Stimulated activated CD4-positive, alpha-beta T cell treated with anti-CD3 and anti-CD28 coated beads, Interleukin-4, amount 100 ng/mL, for 1 hour (primary cell): ENCODE data around the gene ROR2.
"Not testable (repeated sequence)": the region's sequence is repeated elsewhere in the genome, so short reads cannot be mapped to it uniquely, and the experiment has no call there.

Source experiments
- DNase-seq: peaks from one replicate; pipeline ENCODE4 v3.0.0-alpha.2; 2020

ROR2 gene

DNA sequence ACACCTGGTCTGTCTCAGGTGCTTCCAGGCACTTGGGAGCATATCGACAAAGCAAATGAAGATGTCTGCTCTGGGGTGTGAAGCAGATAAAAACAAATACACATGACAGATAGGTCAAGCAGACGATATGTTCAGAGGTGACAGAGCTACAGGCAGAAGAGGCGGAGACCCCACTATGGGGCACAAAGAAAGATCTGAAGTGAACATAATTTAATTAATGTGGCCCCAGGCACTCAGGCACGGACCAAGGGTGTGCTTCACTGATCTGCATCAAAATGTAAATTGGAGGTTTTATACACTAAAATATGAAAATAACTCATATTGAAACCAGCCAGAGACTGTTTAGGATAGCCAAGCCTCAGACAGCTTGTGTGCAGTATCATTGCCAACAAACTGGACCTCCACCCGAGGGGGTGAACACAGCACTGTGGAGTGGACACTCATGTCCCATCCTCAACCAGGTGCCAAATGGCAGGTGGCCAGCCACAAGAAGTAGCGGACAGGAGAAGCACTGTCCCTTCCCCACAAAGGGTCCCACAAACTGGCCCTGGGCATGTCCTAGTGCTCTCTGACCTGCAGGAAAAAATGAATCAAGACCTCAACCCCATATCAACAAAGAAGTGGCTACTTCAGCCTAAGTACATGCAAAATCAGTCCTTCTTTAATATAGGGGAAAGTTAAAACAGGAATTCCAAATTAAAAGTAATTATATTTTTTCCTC lies 29.2 kb downstream of the ROR2 start:
- no peak for DNase-seq

DNA sequence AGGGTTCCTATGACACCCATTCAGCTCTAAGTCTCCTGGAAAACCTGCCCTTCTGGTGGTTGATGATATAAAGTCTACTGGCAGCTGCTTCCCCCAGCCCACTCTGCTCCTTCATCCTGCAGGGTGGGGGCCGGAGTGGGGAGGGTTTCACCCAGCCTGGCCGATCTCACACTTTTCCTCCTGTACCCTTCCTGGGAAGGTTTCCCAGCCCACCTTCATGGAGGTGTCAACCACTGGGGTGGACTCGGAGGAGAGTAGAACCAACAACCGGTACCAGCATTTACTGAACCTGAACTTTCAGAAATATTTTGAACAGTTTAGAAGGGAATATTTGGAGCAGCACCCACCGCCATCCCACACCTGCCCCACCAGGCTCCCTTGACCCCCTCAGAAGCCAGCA lies 30.4 kb downstream of the ROR2 start:
- DNase-seq: no peak

DNA sequence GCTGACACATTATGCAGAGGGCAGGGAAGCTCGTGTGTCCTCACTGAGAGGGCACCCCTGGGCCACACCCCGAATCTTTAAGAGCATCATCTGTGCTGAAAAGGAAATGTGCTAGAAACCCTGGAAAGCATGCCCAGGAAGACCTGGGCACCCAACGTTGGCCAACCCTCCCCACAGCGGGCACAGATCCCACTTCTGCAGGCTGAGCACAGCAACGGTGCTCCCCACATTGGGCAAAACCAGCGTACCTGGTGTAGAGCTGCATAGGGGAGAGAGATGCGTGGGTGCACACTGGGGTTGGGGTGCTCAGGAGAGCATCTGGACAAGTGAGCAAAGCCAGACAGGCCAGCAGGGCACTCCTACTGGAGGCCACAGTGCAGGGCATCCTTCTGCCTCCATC lies 32.6 kb downstream of the ROR2 start:
- no peak for DNase-seq

GRCh38 chr9:91915524-91916263 lies 34.3 kb downstream of the ROR2 start:
- DNase-seq: no peak

- no peak for DNase-seq
Measured at GRCh38 chr9:91914937-91915336, 35.1 kb downstream of the ROR2 start.

- DNase-seq: no peak
Measured at GRCh38 chr9:91914404-91914803, 35.6 kb downstream of the ROR2 start.

GRCh38 chr9:91913986-91914385 lies 36.0 kb downstream of the ROR2 start:
- no peak for DNase-seq

DNA sequence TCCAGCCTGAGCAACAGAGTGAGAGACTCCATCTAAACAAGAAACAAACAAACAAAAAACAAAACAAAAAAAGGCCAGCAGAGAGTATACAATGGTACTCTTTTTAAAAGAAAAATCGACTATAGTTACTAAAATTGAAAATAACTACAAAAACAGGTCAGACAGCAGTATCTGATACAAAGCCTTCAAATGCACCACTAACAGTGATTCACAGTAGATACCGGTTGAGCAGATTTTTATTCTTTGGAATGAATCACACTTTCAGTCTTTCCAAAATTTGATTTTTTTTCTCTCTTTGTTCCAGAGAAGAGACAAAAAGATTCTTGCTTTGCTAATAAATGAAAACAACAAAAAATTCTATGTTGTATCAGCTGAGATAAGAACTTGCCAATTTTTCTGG lies 36.9 kb downstream of the ROR2 start:
- no peak for DNase-seq

- DNase-seq: no peak
Measured at GRCh38 chr9:91911657-91912056, 38.4 kb downstream of the ROR2 start.

DNA sequence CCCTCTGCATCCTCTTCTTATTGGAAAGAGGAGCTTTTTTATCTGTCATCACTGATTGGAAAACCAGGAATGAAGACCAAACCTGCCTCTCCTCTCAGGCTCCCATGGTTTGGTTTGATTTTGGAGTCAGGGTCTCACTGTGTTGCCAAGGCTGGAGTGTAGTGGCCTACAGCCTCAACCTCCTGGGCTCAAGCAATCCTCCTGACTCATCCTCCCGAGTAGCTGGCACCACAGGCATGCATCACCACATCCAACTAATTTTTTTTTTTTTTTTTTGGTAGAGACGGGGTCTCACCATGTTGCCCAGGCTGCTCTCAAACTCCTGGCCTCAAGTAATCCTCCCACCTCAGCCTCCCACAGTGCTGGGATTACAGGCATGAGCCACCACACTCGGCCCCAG lies 40.8 kb downstream of the ROR2 start:
- DNase-seq: not testable (repeated sequence)

DNA sequence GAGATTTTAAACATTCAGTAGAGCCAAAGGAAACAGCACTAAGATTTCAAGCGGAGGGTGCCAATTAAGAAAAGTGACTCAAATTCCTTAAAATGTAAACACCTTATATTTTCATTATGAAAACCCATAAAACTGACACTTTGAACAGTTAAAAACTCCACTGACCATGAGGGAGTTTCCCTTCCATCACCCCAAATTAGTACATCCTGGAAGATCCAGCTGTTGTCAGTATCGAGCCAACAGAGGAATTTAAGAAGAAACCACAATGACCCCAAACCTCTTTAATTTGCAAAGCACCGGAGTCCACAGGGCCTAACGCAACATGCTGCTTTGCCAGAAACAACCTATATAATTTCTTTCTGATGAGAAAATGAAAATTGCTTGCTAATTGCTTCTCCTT lies 41.3 kb downstream of the ROR2 start:
- DNase-seq: no peak

DNA sequence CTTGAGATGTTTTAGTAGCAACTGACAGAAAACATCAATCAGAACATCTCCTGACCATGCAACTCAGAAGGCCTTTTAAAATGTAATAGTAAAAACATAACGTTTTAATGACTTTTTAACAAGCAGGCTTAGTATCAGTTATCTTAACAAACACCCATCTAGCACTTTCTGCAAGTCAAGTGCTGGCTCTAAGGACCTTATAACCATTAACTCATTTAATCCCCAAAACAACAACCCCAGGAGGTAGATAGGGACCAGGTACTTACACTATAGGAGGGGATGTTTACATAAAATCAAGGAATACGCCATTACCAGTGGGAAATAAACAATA lies 41.8 kb downstream of the ROR2 start:
- no peak for DNase-seq

DNA sequence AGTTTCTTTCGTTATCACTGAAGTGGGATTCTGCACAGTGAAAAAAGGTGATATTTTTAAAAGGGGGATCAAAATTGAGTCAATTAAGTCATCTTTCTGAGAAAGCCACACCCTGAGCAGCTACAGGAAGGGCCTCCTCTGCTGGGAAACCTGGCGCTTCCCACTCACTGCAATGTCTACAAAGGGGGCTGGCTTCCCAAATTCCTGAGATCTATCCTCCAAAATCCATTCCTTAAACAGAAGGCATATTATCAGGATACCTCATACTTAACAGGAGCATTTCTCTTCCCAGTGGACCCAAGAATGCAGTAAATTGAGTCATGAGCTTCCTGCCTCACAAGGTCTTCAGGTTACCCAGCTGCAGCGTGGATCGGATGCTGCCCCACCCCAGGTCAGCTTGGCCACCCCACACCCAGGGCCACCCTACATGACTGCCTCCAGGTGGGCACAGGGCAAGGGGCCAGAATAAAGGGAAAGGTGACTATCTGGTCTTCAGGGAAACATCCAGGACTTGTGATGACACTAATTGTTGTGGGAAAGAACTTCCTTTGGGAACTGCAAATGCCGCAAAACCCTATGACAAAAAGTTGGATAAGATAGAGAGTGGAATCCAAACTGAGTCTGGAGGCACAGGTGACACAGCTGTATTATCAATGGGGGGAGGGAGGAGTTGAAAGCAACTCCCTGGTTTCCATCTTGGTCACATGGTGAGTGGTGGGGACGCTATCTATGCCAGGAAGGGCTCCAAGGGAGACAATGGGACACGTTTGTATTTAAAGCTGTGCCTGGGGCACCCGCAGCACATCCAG lies 42.3 kb downstream of the ROR2 start:
- DNase-seq: no peak

DNA sequence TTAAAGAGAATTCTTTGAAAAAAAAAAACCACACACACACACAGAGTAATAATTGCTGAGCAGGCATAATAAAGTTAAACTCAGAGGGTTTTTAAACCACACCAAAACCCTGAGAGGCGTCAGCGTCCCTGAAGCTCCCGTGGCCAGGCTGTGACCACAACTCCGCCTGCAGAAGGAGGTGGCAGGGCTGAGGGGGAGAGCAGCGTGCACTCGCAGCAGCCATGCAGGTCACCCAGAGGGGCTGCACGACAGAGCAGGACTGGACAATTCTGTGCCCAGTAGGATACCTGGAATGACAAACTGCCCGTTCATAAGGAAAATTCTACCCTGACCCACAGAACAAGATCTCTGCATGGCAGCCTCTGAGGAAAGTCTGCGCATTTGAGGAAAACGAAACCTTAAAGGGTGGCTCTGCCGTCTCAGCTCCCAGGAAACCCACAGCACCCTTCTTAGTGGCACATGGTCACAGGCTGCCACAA lies 44.0 kb downstream of the ROR2 start:
- peak; percentile 7 for DNase-seq

DNA sequence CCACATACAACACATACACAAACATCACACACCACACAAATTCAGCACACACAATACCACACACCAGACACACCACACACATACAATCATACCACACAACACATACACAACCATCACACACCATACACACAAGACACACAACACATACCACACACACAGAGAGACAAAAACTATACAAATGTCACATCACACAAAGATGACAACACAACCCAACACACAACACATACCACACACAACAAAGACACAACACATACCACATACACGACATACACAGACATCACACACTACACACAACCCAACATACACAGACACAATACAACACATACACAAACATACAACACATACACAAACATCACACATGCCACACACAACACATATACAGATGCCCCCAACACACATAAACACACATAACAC lies 44.8 kb downstream of the ROR2 start:
- DNase-seq: no peak

DNA sequence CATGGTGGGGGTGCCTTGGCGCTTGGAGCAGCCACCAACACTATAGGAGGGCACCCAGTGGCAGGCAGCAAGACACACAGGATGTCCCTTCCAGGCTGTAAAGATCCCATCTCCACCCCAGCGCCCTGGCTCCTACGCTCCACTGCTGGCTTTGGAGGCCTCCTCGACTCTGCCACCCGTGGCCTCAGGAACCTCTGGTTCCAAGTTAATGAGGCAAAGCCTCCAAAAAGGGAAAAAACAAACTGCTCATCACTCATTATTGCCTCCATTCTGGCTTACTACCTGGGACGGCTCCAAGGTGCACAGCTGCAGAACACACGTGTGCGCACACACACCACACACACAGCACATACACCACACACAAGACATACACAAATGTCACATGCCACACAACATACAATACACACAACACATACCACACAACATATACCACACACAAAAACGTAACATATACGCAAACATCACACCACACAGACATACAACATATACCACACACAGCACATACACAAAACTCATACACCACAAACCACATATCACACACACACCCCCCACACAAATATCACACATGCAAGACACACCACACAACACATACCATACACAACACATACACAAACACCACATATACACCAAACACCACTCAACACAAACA lies 45.3 kb downstream of the ROR2 start:
- no peak for DNase-seq

DNA sequence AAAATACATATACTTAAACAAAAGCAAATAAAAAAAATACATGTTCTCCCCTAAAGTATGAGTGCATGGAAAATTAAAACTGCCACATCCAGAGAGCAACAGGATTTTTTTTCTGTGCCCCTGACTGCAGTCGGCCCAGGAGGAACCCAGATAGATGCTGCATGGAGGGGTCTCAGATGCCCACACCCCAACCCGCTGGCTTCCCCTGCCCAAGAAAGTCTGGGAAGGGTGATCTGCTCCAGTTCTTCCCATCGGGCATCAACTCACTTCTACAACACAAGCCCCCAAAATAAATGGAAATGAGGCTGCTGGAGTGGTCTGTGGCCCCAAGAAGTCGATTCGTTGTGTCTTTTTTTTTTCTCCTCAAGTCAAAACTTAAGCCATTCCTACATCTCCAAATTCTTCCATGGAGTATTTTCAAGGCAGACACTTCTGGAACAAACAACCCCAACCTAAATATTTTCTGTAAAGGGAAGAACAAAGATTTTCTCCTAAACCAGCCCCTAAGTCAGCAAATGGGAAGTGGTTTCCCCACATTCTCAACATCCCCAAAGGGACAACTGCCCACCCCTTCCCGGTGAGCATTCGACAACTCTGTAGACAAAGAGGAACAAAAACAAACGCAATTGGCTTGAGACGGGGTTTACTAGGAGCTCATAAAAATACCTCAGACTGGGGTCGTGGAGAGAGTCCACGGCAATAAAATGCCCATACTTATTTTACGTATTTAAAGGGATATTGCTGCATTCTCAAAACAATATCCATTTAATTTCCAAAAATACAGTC lies 46.7 kb downstream of the ROR2 start:
- DNase-seq: no peak

DNA sequence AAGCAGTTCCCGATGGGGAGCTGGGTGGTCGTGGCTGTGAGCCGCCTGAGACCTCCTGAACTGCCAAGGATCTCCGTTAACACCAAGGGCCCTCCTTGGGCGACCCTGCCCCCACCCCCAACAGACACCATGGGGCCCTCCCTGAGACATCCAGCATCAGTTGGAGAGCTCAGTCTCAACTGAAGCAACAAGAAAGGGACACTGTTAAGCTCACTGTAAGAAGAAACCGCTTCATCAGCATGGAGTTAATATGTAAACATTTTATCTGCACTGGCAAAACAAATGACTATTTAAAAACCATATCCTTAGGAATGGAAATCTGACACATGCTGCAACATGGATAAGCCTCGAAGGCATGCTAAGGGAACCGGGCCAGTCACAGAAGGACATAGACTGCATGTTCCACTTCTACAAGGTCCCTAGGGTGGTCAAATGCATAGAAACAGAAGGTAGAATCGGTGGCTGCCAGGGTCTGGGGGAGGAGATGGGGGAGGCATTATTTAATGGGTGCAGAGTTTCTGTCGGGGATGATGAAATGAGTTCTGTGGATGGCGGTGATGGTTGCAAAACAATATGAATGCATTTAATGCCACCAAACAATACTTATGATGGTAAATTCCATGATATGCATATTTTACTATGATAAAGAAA lies 47.4 kb downstream of the ROR2 start:
- DNase-seq: no peak

- DNase-seq: no peak
Measured at GRCh38 chr9:91900797-91901177, 49.2 kb downstream of the ROR2 start.

- DNase-seq: no peak
Measured at GRCh38 chr9:91900055-91900796, 49.8 kb downstream of the ROR2 start.

DNA sequence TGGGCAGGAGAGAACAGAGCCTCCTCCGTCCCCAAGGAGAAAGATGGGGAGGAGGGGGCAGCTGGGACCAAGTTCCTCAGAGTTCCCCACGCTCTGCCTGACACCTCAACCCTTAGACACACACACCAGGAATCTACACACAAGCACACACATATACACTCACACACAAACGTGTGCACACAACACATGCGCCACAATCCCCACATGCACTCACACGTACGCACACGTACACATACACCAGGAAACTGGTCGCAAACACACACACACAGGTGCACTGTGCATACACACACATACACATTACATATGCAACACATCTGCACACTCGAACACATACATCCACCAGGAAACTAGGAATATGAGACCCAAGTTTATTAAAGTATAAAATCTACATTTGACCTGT lies 50.4 kb downstream of the ROR2 start:
- no peak for DNase-seq
